ENCODE data around the gene TMEM150A. TPM values are rescaled to one million over a fixed set of nuclear protein-coding genes. Genes with fewer than 3 reads are reported as not detected.
A peak's percentile ranks its signal among the peaks of the same experiment; 100 is the strongest.

The TMEM150A gene
- total RNA-seq, 1 donor from 2014 or later: 7.2 TPM

GRCh38 chr2:85600951-85601770 lies 1.3 kb downstream of the TMEM150A start:
- TF ChIP-seq EZH2phosphoT487 (IDR thresholded peaks at IDR 0.05): no peak
- TF ChIP-seq CTCF (IDR thresholded peaks at IDR 0.05): no peak
- TF ChIP-seq EZH2 (IDR thresholded peaks at IDR 0.05): no peak
- Mint-ChIP-seq H3K4me3 (peak overlapping the region; percentile 89), H3K9me3 (no peaks in the 10 kb centered on the region), H3K36me3 (peaks cover 7% of the 10 kb centered on the region), H3K4me1 (peaks cover 34% of the 10 kb centered on the region), H3K27me3 (ENCODE audit: insufficient read depth, low read depth) (peaks cover 9% of the 10 kb centered on the region), H3K27ac (no peak overlapping the region)
- H3K27me3 ChIP-seq: no peaks in the 10 kb centered on the region
- no peaks in the 10 kb centered on the region for H3K36me3 ChIP-seq
- peak overlapping the region; percentile 99 for H3K4me2 ChIP-seq
- no peak overlapping the region for H3K27ac ChIP-seq
- no peak overlapping the region for H3K9ac ChIP-seq
- peaks cover 22% of the 10 kb centered on the region for H4K20me1 ChIP-seq (ENCODE audit: low read depth)
- H2AFZ ChIP-seq (replicated peaks): no peak overlapping the region
- H3K4me3 ChIP-seq: peak overlapping the region; percentile 89
- DNase-seq (ENCODE audit: low spot score): no peak
- H3F3A ChIP-seq (ENCODE audit: low read depth): peaks cover 21% of the 10 kb centered on the region
- peaks cover 31% of the 10 kb centered on the region for H3K79me2 ChIP-seq (ENCODE audit: low read depth)
- H3K9me3 ChIP-seq (ENCODE audit: low read depth): no peaks in the 10 kb centered on the region
- H3K4me1 ChIP-seq: peaks cover 9% of the 10 kb centered on the region

- peaks cover 34% of the 10 kb centered on the region for H3K4me1 Mint-ChIP-seq
Measured at GRCh38 chr2:85600235-85600575, 2.3 kb downstream of the TMEM150A start.

GRCh38 chr2:85599468-85600234 lies 2.8 kb downstream of the TMEM150A start:
- Histone ChIP-seq H3K27ac (no peak overlapping the region), H3F3A (ENCODE audit: low read depth) (peaks cover 14% of the 10 kb centered on the region), H3K36me3 (no peaks in the 10 kb centered on the region), H3K79me2 (ENCODE audit: low read depth) (peaks cover 40% of the 10 kb centered on the region), H2AFZ (replicated peaks) (no peak overlapping the region), H4K20me1 (ENCODE audit: low read depth) (peaks cover 18% of the 10 kb centered on the region), H3K9me3 (ENCODE audit: low read depth) (no peaks in the 10 kb centered on the region), H3K4me1 (peaks cover 9% of the 10 kb centered on the region), H3K9ac (no peak overlapping the region), H3K4me3 (no peak overlapping the region), H3K27me3 (no peaks in the 10 kb centered on the region), H3K4me2 (no peak overlapping the region)
- H3K27me3 Mint-ChIP-seq (ENCODE audit: insufficient read depth, low read depth): peaks cover 9% of the 10 kb centered on the region
- peaks cover 33% of the 10 kb centered on the region for H3K4me1 Mint-ChIP-seq
- peaks cover 2% of the 10 kb centered on the region for H3K36me3 Mint-ChIP-seq
- H3K9me3 Mint-ChIP-seq: no peaks in the 10 kb centered on the region
- DNase-seq (ENCODE audit: low spot score): no peak
- TF ChIP-seq EZH2phosphoT487 (IDR thresholded peaks at IDR 0.05) (no peak), CTCF (IDR thresholded peaks at IDR 0.05) (no peak), EZH2 (IDR thresholded peaks at IDR 0.05) (no peak)
- peak overlapping the region; percentile 30 for H3K4me3 Mint-ChIP-seq
- no peak overlapping the region for H3K27ac Mint-ChIP-seq

More at GRCh38 chr2:85600235-85600575, 2.3 kb downstream of the TMEM150A start:
- TF ChIP-seq EZH2phosphoT487 (IDR thresholded peaks at IDR 0.05) (no peak), EZH2 (IDR thresholded peaks at IDR 0.05) (no peak), CTCF (IDR thresholded peaks at IDR 0.05) (no peak)
- Histone ChIP-seq H3K4me2 (no peak overlapping the region), H3K36me3 (no peaks in the 10 kb centered on the region), H3F3A (ENCODE audit: low read depth) (peaks cover 19% of the 10 kb centered on the region), H3K4me3 (no peak overlapping the region), H3K27me3 (no peaks in the 10 kb centered on the region), H4K20me1 (ENCODE audit: low read depth) (peaks cover 21% of the 10 kb centered on the region), H2AFZ (replicated peaks) (no peak overlapping the region), H3K9me3 (ENCODE audit: low read depth) (no peaks in the 10 kb centered on the region), H3K4me1 (peaks cover 9% of the 10 kb centered on the region), H3K9ac (no peak overlapping the region), H3K27ac (no peak overlapping the region), H3K79me2 (ENCODE audit: low read depth) (peaks cover 36% of the 10 kb centered on the region)
- H3K27ac Mint-ChIP-seq: no peak overlapping the region
- H3K9me3 Mint-ChIP-seq: no peaks in the 10 kb centered on the region
- peaks cover 2% of the 10 kb centered on the region for H3K36me3 Mint-ChIP-seq
- DNase-seq (ENCODE audit: low spot score): no peak
- peaks cover 9% of the 10 kb centered on the region for H3K27me3 Mint-ChIP-seq (ENCODE audit: insufficient read depth, low read depth)
- H3K4me3 Mint-ChIP-seq: no peak overlapping the region

Data from neural progenitor cell (in vitro differentiated cells).